Measurements from ENCODE around the gene SH2D7. TPM values are rescaled to one million over a fixed set of nuclear protein-coding genes. Genes with fewer than 3 reads are reported as not detected.

SH2D7 gene
- total and polyA plus RNA-seq, 2 experiments from 2014 or later = 0.31 TPM; not detected in 1

DNA sequence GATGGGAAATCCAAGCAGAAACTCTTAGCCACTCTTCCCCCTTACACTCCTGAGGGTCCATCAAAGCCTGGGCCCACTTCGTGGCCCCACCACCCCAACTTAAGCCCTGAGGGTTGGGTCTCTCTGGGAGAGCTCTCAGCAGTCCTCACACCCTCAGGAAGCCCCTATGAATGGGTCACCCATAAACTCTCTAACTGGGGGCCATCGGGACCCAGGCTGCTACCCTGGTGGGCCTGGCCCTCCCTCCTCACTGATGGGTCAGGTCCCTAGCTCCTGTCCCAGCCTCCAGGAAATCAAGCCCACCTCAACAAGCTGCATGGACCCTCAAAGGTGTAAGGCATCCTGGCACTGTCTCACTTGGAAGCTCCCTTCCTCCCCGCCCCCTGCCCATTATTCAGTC lies 19.4 kb downstream of the SH2D7 start (continued):
- TF ChIP-seq, protein P1, sequence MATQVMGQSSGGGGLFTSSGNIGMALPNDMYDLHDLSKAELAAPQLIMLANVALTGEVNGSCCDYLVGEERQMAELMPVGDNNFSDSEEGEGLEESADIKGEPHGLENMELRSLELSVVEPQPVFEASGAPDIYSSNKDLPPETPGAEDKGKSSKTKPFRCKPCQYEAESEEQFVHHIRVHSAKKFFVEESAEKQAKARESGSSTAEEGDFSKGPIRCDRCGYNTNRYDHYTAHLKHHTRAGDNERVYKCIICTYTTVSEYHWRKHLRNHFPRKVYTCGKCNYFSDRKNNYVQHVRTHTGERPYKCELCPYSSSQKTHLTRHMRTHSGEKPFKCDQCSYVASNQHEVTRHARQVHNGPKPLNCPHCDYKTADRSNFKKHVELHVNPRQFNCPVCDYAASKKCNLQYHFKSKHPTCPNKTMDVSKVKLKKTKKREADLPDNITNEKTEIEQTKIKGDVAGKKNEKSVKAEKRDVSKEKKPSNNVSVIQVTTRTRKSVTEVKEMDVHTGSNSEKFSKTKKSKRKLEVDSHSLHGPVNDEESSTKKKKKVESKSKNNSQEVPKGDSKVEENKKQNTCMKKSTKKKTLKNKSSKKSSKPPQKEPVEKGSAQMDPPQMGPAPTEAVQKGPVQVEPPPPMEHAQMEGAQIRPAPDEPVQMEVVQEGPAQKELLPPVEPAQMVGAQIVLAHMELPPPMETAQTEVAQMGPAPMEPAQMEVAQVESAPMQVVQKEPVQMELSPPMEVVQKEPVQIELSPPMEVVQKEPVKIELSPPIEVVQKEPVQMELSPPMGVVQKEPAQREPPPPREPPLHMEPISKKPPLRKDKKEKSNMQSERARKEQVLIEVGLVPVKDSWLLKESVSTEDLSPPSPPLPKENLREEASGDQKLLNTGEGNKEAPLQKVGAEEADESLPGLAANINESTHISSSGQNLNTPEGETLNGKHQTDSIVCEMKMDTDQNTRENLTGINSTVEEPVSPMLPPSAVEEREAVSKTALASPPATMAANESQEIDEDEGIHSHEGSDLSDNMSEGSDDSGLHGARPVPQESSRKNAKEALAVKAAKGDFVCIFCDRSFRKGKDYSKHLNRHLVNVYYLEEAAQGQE (IDR thresholded peaks at IDR 0.05; ENCODE audit: unreplicated experiment) = no peak
- TF ChIP-seq STAT1 (IDR thresholded peaks at IDR 0.05; ENCODE audit: unreplicated experiment) = no peak
- TF ChIP-seq NANOG (IDR thresholded peaks at IDR 0.05; ENCODE audit: borderline replicate concordance) = no peak
- TF ChIP-seq ZNF331 (CRISPR knock-in tag; IDR thresholded peaks at IDR 0.05; ENCODE audit: low read depth) = no peak
- TF ChIP-seq EZH2phosphoT487 (IDR thresholded peaks at IDR 0.05; ENCODE audit: unreplicated experiment) = no peak

- H3K27me3 Mint-ChIP-seq (ENCODE audit: insufficient read depth, low read depth, poor library complexity) = peaks cover 9% of the 10 kb centered on the region
- ATAC-seq = no peak
- no peak overlapping the region for H3K27ac ChIP-seq (ENCODE audit: low read depth)
- no peaks in the 10 kb centered on the region for H3K36me3 ChIP-seq (ENCODE audit: insufficient read depth)
- H3K4me1 ChIP-seq (ENCODE audit: insufficient read depth) = peaks cover 8% of the 10 kb centered on the region; the same call in 1 of the 2 replicates
- H4K20me1 ChIP-seq (replicated peaks; ENCODE audit: insufficient read depth) = no peaks in the 10 kb centered on the region
- peaks cover 12% of the 10 kb centered on the region for H3K4me1 Mint-ChIP-seq
- H3K27ac Mint-ChIP-seq = no peak overlapping the region
- no peaks in the 10 kb centered on the region for H3K27me3 ChIP-seq (ENCODE audit: insufficient read depth)
- no peaks in the 10 kb centered on the region for H3K79me2 ChIP-seq (replicated peaks; ENCODE audit: insufficient read depth)
- no peaks in the 10 kb centered on the region for H3F3A ChIP-seq (replicated peaks; ENCODE audit: low read depth)
- H2AFZ ChIP-seq = no peak overlapping the region
- no peak overlapping the region for H3K4me2 ChIP-seq
- no peak overlapping the region for H3K4me3 ChIP-seq
- H3K36me3 Mint-ChIP-seq (ENCODE audit: low read depth) = peaks cover 2% of the 10 kb centered on the region; the same call in 1 of the 3 replicates
- H3K9me2 ChIP-seq (ENCODE audit: insufficient read depth) = no peaks in the 10 kb centered on the region
- no peak for DNase-seq (ENCODE audit: low spot score)
- no peaks in the 10 kb centered on the region; the same call in 2 of the 3 replicates for H3K9me3 Mint-ChIP-seq
- no peak overlapping the region for H3K4me3 Mint-ChIP-seq
- TF ChIP-seq EZH2phosphoT487 (IDR thresholded peaks at IDR 0.05; ENCODE audit: unreplicated experiment) (no peak), EZH2 (IDR thresholded peaks at IDR 0.05; ENCODE audit: low read depth, unreplicated experiment) (no peak), ZNF114 (CRISPR knock-in tag; IDR thresholded peaks at IDR 0.05) (no peak), CREB1 (CRISPR knock-in tag; IDR thresholded peaks at IDR 0.05; ENCODE audit: low read depth) (no peak), STAT1 (IDR thresholded peaks at IDR 0.05; ENCODE audit: unreplicated experiment) (no peak), ETS1 (IDR thresholded peaks at IDR 0.05) (no peak), JUNB (IDR thresholded peaks at IDR 0.05; ENCODE audit: unreplicated experiment) (no peak), ZNF331 (CRISPR knock-in tag; IDR thresholded peaks at IDR 0.05; ENCODE audit: low read depth) (no peak), NANOG (IDR thresholded peaks at IDR 0.05; ENCODE audit: borderline replicate concordance) (no peak)
- TF ChIP-seq, protein P1 (IDR thresholded peaks at IDR 0.05; ENCODE audit: unreplicated experiment) = no peak
Observed at GRCh38 chr15:78112551-78112950, 20.2 kb downstream of the SH2D7 start.
